GM21619 (cell line): ENCODE results near the gene CNTNAP2.
"Not testable (repeated sequence)": the region's sequence is repeated elsewhere in the genome, so short reads cannot be mapped to it uniquely, and the experiment has no call there.

ENCODE experiments used
- ATAC-seq: cut with Tn5 transposase; IDR thresholded peaks from one replicate; pipeline ENCODE4 v1.9.1; 2021; ENCODE audit not compliant: unreplicated experiment

CNTNAP2 gene

GRCh38 chr7:148042935-148043631 lies 1926.5 kb downstream of the CNTNAP2 start:
- ATAC-seq: no peak

- no peak for ATAC-seq
These were observed 1927.6 kb downstream of the CNTNAP2 start for GRCh38 chr7:148044173-148044572.

- no peak for ATAC-seq
These were observed 1928.9 kb downstream of the CNTNAP2 start for GRCh38 chr7:148045521-148045920.

DNA sequence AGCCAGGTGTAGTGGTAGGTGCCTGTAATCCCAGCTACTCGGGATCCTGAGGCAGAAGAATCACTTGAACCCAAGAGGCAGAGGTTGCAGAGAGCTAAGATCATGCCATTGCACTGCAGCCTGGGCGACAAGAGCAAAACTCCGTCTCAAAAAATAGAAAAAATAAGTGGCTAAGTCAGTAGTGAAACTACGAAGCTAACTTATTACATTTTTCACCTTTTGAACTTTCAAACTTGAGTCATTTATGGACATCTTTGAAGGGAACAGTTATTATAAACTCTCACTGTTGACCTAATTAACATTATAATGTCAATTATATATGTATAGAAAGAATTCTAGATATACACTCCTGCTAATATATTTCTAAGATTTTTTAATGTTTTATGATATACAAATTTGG lies 1932.5 kb downstream of the CNTNAP2 start:
- no peak for ATAC-seq

GRCh38 chr7:148050492-148051158 lies 1934.0 kb downstream of the CNTNAP2 start:
- ATAC-seq: no peak

GRCh38 chr7:148056406-148056805 lies 1939.8 kb downstream of the CNTNAP2 start:
- ATAC-seq: no peak

GRCh38 chr7:148058092-148058491 lies 1941.5 kb downstream of the CNTNAP2 start:
- ATAC-seq: no peak

GRCh38 chr7:148058753-148059152 lies 1942.2 kb downstream of the CNTNAP2 start:
- ATAC-seq: no peak

DNA sequence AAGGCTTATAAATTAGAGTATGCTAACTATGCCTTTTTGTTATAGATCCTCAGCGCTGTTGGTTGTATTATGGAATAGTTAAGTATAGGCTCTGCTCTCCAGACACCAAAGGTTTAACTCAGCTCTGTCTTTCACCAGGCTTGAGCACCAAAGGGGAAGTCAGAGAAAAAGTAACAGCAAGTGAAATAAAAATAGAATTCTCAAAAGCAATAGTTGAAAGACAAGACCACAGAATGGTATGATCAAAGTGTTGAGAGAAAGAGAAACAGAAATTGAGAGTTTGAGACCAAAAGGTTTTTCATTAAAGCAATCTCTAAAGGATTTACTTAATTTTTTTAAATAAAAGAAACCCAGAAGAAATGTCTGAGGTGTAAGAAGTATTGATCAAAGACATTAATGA lies 1944.1 kb downstream of the CNTNAP2 start:
- peak; percentile 91 for ATAC-seq

DNA sequence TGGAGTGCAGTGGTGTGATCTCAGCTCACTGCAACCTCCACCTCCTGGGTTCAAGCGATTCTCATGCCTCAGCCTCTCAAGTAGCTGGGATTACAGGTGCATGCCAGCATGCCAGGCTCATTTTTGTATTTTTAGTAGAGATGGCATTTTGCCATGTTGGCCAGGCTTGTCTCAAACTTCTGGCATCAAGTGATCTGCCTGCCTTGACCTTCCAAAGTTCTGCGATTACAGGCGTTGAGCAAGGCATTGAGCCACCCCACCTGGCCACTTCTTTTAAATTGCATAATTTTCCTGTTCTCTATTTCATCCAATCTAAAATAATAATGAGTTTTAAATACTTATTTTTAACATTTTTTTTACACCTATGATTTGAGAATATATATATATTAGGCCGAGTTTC lies 1961.5 kb downstream of the CNTNAP2 start:
- ATAC-seq: not testable (repeated sequence)

- no peak for ATAC-seq
These were observed 1962.8 kb downstream of the CNTNAP2 start for GRCh38 chr7:148079206-148080080.

- no peak for ATAC-seq
These were observed 1966.8 kb downstream of the CNTNAP2 start for GRCh38 chr7:148083448-148083847.

GRCh38 chr7:148084138-148084537 lies 1967.5 kb downstream of the CNTNAP2 start:
- no peak for ATAC-seq

- ATAC-seq: no peak
These were observed 1975.3 kb downstream of the CNTNAP2 start for GRCh38 chr7:148091882-148092281.

DNA sequence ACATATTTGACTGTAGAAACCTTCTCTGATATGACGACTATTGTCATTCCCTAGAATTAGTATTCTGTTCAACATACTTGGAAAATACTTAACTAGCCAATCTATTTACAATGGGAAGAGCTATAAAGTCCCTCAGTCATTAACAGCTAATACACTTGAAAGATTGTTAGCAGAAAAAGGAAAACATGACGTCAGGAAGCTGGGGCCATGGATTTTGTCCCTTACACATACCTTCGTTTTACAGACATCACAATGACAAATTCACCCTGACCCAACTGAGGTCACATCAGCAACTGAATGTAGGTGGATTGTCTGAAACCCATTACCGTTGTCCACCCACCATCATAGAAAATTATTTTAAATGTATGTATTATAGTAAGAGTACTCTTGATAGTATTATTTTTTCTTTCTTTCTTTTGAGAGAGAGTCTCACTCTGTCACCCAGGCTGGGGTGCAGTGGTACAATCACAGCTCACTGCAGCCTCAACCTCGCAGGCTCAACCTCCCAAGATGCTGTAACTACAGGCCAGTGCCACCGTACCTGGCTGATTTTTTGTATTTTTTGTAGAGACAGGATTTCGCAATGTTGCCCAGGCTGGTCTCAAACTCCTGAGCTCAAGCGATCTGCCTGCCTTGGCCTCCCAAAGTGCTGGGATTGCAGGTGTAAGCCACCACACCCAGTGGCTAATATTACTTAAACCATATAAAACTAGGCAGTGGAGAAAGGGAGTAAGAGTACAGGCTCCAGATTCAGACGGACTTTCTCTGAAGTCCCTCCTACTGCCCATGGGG lies 1977.0 kb downstream of the CNTNAP2 start:
- ATAC-seq: no peak

GRCh38 chr7:148095066-148095465 lies 1978.5 kb downstream of the CNTNAP2 start:
- ATAC-seq: no peak

GRCh38 chr7:148104136-148104716 lies 1987.6 kb downstream of the CNTNAP2 start:
- ATAC-seq: no peak

- no peak for ATAC-seq
These were observed 1988.3 kb downstream of the CNTNAP2 start for GRCh38 chr7:148104924-148105323.

DNA sequence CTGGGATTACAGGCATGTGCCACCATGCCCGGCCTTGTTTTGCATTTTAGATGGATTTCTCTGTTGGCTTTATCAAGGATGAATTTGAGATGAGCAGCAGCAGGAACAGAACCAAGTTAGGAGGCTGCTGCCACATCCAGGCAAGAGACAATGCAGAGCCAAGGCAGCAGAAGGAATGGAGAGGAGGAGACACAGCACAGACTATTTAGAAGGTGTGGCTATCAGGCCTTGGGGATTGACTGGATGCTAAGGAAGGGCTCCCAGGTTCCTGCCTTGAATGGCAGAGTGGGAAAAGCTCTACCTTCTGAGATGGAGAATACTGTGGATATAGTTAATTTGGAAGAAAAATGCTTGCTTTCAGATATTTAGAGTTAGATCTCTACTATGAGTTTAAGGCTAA lies 1989.3 kb downstream of the CNTNAP2 start:
- no peak for ATAC-seq

DNA sequence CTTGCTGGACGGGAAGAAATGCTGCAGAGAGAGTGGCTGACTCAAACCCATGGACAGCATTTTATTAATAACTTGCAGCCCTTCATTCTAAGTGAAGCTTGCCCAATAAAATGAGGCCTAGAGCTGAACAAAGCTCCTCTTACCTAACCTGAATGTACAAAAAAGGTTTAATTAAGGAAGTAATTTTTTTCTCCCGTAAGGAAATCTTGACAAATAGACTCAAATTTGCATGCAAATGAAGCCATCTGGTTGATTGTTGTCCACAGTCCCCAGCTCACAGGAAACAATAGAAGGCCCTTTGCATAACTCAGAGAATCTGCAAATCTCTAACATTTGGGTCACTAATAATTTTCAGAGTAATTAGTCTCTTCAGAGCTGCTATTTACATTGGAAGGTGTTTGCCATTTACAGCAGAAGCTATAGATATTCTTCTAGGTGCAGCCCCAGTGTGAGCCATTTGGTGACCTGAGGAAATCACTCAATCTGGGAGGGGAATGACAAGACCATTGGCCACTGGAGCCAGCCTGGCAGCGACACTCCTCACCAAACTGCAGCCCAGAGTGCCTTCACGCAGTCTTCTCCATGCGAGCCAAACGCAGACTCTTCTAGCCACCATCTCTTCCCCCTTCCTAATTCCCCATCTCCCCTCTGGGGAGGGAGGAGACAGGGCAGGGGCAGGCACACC lies 1991.0 kb downstream of the CNTNAP2 start:
- no peak for ATAC-seq
